Astrocyte of the cerebellum (primary cell): Measurements from ENCODE around the gene FAM114A1.

ENCODE experiments used
- DNase-seq: peaks from one replicate; pipeline ENCODE4 v3.0.0-alpha.2; 2011; ENCODE audit warnings: low read depth
- H3K4me3 ChIP-seq: 2 replicates; pipeline ENCODE4 v1.5.1; 2011; ENCODE audit warnings: mild to moderate bottlenecking, low read depth, low read length, moderate library complexity
- CTCF ChIP-seq: IDR thresholded peaks from 2 replicates; pipeline ENCODE4 v1.5.1; 2012; ENCODE audit warnings: low read length, low read depth, moderate library complexity, mild to moderate bottlenecking; ENCODE audit errors: missing control alignments
- in situ Hi-C: cut with HindIII; loops from 2 replicates; pipeline ENCODE4 v1.10.0; 2017; ENCODE audit warnings: low sequenced_read_pairs

FAM114A1 gene

GRCh38 chr4:38865445-38865844 lies 2.2 kb upstream of the FAM114A1 start:
- TF ChIP-seq CTCF = no peak
- no peak overlapping the region for H3K4me3 ChIP-seq
- no peak for DNase-seq
- in situ Hi-C loops = no loop called here

GRCh38 chr4:38866973-38867477 lies 581 bp upstream of the FAM114A1 start:
- peak overlapping the region; percentile 95 for H3K4me3 ChIP-seq
- DNase-seq = no peak
- TF ChIP-seq CTCF = no peak
- in situ Hi-C loops = no loop called here

GRCh38 chr4:38868059-38868960 lies 704 bp downstream of the FAM114A1 start:
- in situ Hi-C loops = no loop called here
- peak overlapping the region; percentile 95 for H3K4me3 ChIP-seq
- TF ChIP-seq CTCF = no peak
- DNase-seq = no peak

- no peak for TF ChIP-seq CTCF
- peak overlapping the region; percentile 95 for H3K4me3 ChIP-seq
- DNase-seq = no peak
- in situ Hi-C loops = no loop called here
Measured at GRCh38 chr4:38869511-38869910, 1.9 kb downstream of the FAM114A1 start.

- no peak for DNase-seq
- no peak for TF ChIP-seq CTCF
- in situ Hi-C loops = no loop called here
- H3K4me3 ChIP-seq = no peak overlapping the region
Measured at GRCh38 chr4:38870098-38870808, 2.6 kb downstream of the FAM114A1 start.

GRCh38 chr4:38871593-38871992 lies 4.0 kb downstream of the FAM114A1 start:
- TF ChIP-seq CTCF = no peak
- in situ Hi-C loops = no loop called here
- DNase-seq = no peak
- H3K4me3 ChIP-seq = no peak overlapping the region
